Measurements from ENCODE around the gene ABHD4.
A peak's percentile ranks its signal among the peaks of the same experiment; 100 is the strongest.
"Not testable (repeated sequence)": the region's sequence is repeated elsewhere in the genome, so short reads cannot be mapped to it uniquely, and the experiment has no call there.

Gene ABHD4

GRCh38 chr14:22610931-22611330 lies 12.8 kb downstream of the ABHD4 start:
- TF ChIP-seq CTCF (IDR thresholded peaks at IDR 0.05; ENCODE audit: low read depth, low read length, missing control alignments), result no peak
- H3K4me3 ChIP-seq (ENCODE audit: low read depth, low read length), result no peak overlapping the region
- DNase-seq (ENCODE audit: low read depth), result no peak

GRCh38 chr14:22613106-22613695 lies 15.1 kb downstream of the ABHD4 start:
- no peak for TF ChIP-seq CTCF (IDR thresholded peaks at IDR 0.05; ENCODE audit: low read depth, low read length, missing control alignments)
- H3K4me3 ChIP-seq (ENCODE audit: low read depth, low read length), result no peak overlapping the region
- DNase-seq (ENCODE audit: low read depth), result no peak

GRCh38 chr14:22613736-22614239 lies 15.7 kb downstream of the ABHD4 start:
- DNase-seq (ENCODE audit: low read depth), result no peak
- no peak overlapping the region for H3K4me3 ChIP-seq (ENCODE audit: low read depth, low read length)
- no peak for TF ChIP-seq CTCF (IDR thresholded peaks at IDR 0.05; ENCODE audit: low read depth, low read length, missing control alignments)

- no peak for TF ChIP-seq CTCF (IDR thresholded peaks at IDR 0.05; ENCODE audit: low read depth, low read length, missing control alignments)
- DNase-seq (ENCODE audit: low read depth), result peak; percentile 34
- no peak overlapping the region for H3K4me3 ChIP-seq (ENCODE audit: low read depth, low read length)
Measured at GRCh38 chr14:22614240-22614799, 16.2 kb downstream of the ABHD4 start.

GRCh38 chr14:22615765-22616164 lies 17.7 kb downstream of the ABHD4 start:
- H3K4me3 ChIP-seq (ENCODE audit: low read depth, low read length); DNase-seq (ENCODE audit: low read depth): not testable (repeated sequence)

- no peak for TF ChIP-seq CTCF (IDR thresholded peaks at IDR 0.05; ENCODE audit: low read depth, low read length, missing control alignments)
- no peak overlapping the region for H3K4me3 ChIP-seq (ENCODE audit: low read depth, low read length)
- DNase-seq (ENCODE audit: low read depth), result no peak
Measured at GRCh38 chr14:22622255-22622654, 24.2 kb downstream of the ABHD4 start.

- H3K4me3 ChIP-seq (ENCODE audit: low read depth, low read length), result no peak overlapping the region
- DNase-seq (ENCODE audit: low read depth), result no peak
- TF ChIP-seq CTCF (IDR thresholded peaks at IDR 0.05; ENCODE audit: low read depth, low read length, missing control alignments), result no peak
Measured at GRCh38 chr14:22623047-22623446, 24.9 kb downstream of the ABHD4 start.

Measured in GM12864 (cell line).